Measurements from ENCODE around the gene C1orf174.

The C1orf174 gene

GRCh38 chr1:3905953-3906671 lies 6.0 kb upstream of the C1orf174 start:
- Histone ChIP-seq H3K27ac (ENCODE audit: low read length) (no peak overlapping the region), H3K9me3 (ENCODE audit: insufficient read depth, low read length) (no peaks in the 10 kb centered on the region), H3K79me2 (ENCODE audit: low read length) (no peaks in the 10 kb centered on the region), H3K4me3 (ENCODE audit: low read length) (no peak overlapping the region), H3K4me2 (ENCODE audit: low read length) (no peak overlapping the region), H4K20me1 (ENCODE audit: insufficient read depth, low read length) (no peaks in the 10 kb centered on the region), H3K36me3 (replicated peaks; ENCODE audit: low read depth, low read length) (no peaks in the 10 kb centered on the region), H2AFZ (ENCODE audit: low read depth, low read length) (no peak overlapping the region), H3K9ac (ENCODE audit: low read length) (no peak overlapping the region), H3K27me3 (ENCODE audit: low read depth, low read length) (peaks cover 11% of the 10 kb centered on the region), H3K4me1 (ENCODE audit: low read length) (peaks cover 15% of the 10 kb centered on the region)
- no peak for TF ChIP-seq EZH2phosphoT487 (IDR thresholded peaks at IDR 0.05; ENCODE audit: low read depth)
- TF ChIP-seq CTCF (IDR thresholded peaks at IDR 0.05; ENCODE audit: low read depth, low read length): no peak

- Histone ChIP-seq H3K36me3 (replicated peaks; ENCODE audit: low read depth, low read length) (no peaks in the 10 kb centered on the region), H3K4me3 (ENCODE audit: low read length) (no peak overlapping the region), H3K4me1 (ENCODE audit: low read length) (peaks cover 9% of the 10 kb centered on the region), H4K20me1 (ENCODE audit: insufficient read depth, low read length) (no peaks in the 10 kb centered on the region), H3K27me3 (ENCODE audit: low read depth, low read length) (peaks cover 9% of the 10 kb centered on the region), H2AFZ (ENCODE audit: low read depth, low read length) (no peak overlapping the region), H3K9ac (ENCODE audit: low read length) (no peak overlapping the region), H3K4me2 (ENCODE audit: low read length) (no peak overlapping the region), H3K9me3 (ENCODE audit: insufficient read depth, low read length) (no peaks in the 10 kb centered on the region), H3K27ac (ENCODE audit: low read length) (no peak overlapping the region), H3K79me2 (ENCODE audit: low read length) (no peaks in the 10 kb centered on the region)
- no peak for TF ChIP-seq CTCF (IDR thresholded peaks at IDR 0.05; ENCODE audit: low read depth, low read length)
- TF ChIP-seq EZH2phosphoT487 (IDR thresholded peaks at IDR 0.05; ENCODE audit: low read depth): no peak
Measured at GRCh38 chr1:3905266-3905952, 5.3 kb upstream of the C1orf174 start.

GRCh38 chr1:3904843-3905185 lies 4.7 kb upstream of the C1orf174 start:
- H2AFZ ChIP-seq (ENCODE audit: low read depth, low read length): no peak overlapping the region
- no peak overlapping the region for H3K4me3 ChIP-seq (ENCODE audit: low read length)
- no peak overlapping the region for H3K9ac ChIP-seq (ENCODE audit: low read length)
- H3K9me3 ChIP-seq (ENCODE audit: insufficient read depth, low read length): no peaks in the 10 kb centered on the region
- H4K20me1 ChIP-seq (ENCODE audit: insufficient read depth, low read length): no peaks in the 10 kb centered on the region
- no peaks in the 10 kb centered on the region for H3K36me3 ChIP-seq (replicated peaks; ENCODE audit: low read depth, low read length)
- peaks cover 2% of the 10 kb centered on the region; the same call in 1 of the 2 replicates for H3K79me2 ChIP-seq (ENCODE audit: low read length)
- peaks cover 3% of the 10 kb centered on the region; the same call in 1 of the 2 replicates for H3K27me3 ChIP-seq (ENCODE audit: low read depth, low read length)
- TF ChIP-seq CTCF (IDR thresholded peaks at IDR 0.05; ENCODE audit: low read depth, low read length) (no peak), EZH2phosphoT487 (IDR thresholded peaks at IDR 0.05; ENCODE audit: low read depth) (no peak)
- no peak overlapping the region for H3K4me2 ChIP-seq (ENCODE audit: low read length)
- H3K27ac ChIP-seq (ENCODE audit: low read length): no peak overlapping the region
- peaks cover 3% of the 10 kb centered on the region for H3K4me1 ChIP-seq (ENCODE audit: low read length)

GRCh38 chr1:3904006-3904842 lies 4.2 kb upstream of the C1orf174 start:
- peaks cover 3% of the 10 kb centered on the region; the same call in 1 of the 2 replicates for H4K20me1 ChIP-seq (ENCODE audit: insufficient read depth, low read length)
- peaks cover 7% of the 10 kb centered on the region for H3K79me2 ChIP-seq (ENCODE audit: low read length)
- H3K9me3 ChIP-seq (ENCODE audit: insufficient read depth, low read length): no peaks in the 10 kb centered on the region
- TF ChIP-seq EZH2phosphoT487 (IDR thresholded peaks at IDR 0.05; ENCODE audit: low read depth) (no peak), CTCF (IDR thresholded peaks at IDR 0.05; ENCODE audit: low read depth, low read length) (no peak)
- no peak overlapping the region for H3K9ac ChIP-seq (ENCODE audit: low read length)
- H3K4me2 ChIP-seq (ENCODE audit: low read length): no peak overlapping the region
- no peak overlapping the region for H3K27ac ChIP-seq (ENCODE audit: low read length)
- H3K36me3 ChIP-seq (replicated peaks; ENCODE audit: low read depth, low read length): no peaks in the 10 kb centered on the region
- no peak overlapping the region for H2AFZ ChIP-seq (ENCODE audit: low read depth, low read length)
- no peak overlapping the region for H3K4me3 ChIP-seq (ENCODE audit: low read length)
- H3K27me3 ChIP-seq (ENCODE audit: low read depth, low read length): no peaks in the 10 kb centered on the region
- peaks cover 2% of the 10 kb centered on the region for H3K4me1 ChIP-seq (ENCODE audit: low read length)
